Left lung (tissue), 10 donors: ENCODE results near the gene PIF1. TPM values are rescaled to one million over a fixed set of nuclear protein-coding genes. Genes with fewer than 3 reads are reported as not detected.

Source experiments
- ATAC-seq: fragments of 200-7000 bp; cut with Tn5 transposase; one replicate; pipeline ENCODE4 v1.9.1; 2020; ENCODE audit warnings: moderate library complexity
- DNase-seq, 4 donors: peaks; one replicate each; pipeline ENCODE4 v3.0.0-alpha.2; 2013 to 2020
- H3K27ac ChIP-seq, 2 donors: fragments of 200-600 bp; sonication (generic) in 1 of 2; one replicate each; pipeline versions ENCODE4 v1.5.0 to v1.8.0; 2020 to 2021
- H3K27me3 ChIP-seq, 2 donors: fragments of 200-600 bp; sonication (generic) in 1 of 2; one replicate each; pipeline versions ENCODE4 v1.5.0 to v1.8.0; 2020 to 2021
- H3K36me3 ChIP-seq, 2 donors: fragments of 200-600 bp; sonication (generic) in 1 of 2; one replicate each; pipeline versions ENCODE4 v1.5.0 to v1.8.0; 2020 to 2021
- H3K4me1 ChIP-seq, 2 donors: fragments of 200-600 bp; one replicate each; pipeline ENCODE4 v1.8.0; 2021
- H3K4me3 ChIP-seq, 2 donors: fragments of 200-600 bp; sonication (generic) in 1 of 2; one replicate each; pipeline versions ENCODE4 v1.5.0 to v1.8.0; 2020 to 2021; ENCODE audit warnings: mild to moderate bottlenecking in 1 of 2
- H3K9me3 ChIP-seq, 2 donors: fragments of 200-600 bp; sonication (generic) in 1 of 2; one replicate each; pipeline versions ENCODE4 v1.5.0 to v1.8.0; 2020 to 2021
- CTCF ChIP-seq, 2 donors: fragments of 200-600 bp; sonication (generic) in 1 of 2; IDR thresholded peaks; one replicate each; pipeline versions ENCODE4 v1.5.0 to v1.8.0; 2021; ENCODE audit warnings: antibody characterized with exemption in 2 of 2
- intact Hi-C, 2 donors: fragments of 100-400 bp; cut with DNase I; formaldehyde crosslinking; loops; one replicate each; pipeline versions ENCODE4 v1.11.2 to v1.14.2; 2022
- polyA plus RNA-seq, 6 donors: library from polyadenylated mRNA; unstranded; fragments of 120-200 nt; gene quantifications; one replicate each; pipeline ENCODE4 v1.2.1, GENCODE V29; 2013; ENCODE audit not compliant: insufficient read length in 6 of 6
- total RNA-seq, 2 donors: library from RNA; stranded (reverse); fragmentation: NEBNext Ultra II Directional; extraction: Animal tissue kit (Norgen Biotek cat#: 25700); gene quantifications; one replicate each; pipeline ENCODE4 v1.2.1, GENCODE V29; 2021
- donor health status: DM: no; HTN: yes; CAD: no.
- donor health status: DM: no; HTN: no; CAD: no.

The PIF1 gene
- total and polyA plus RNA-seq, 8 donors: 1.6 to 17.7 (median 10.8) TPM

GRCh38 chr15:64859226-64859625, 33.8 kb upstream of the PIF1 start:
- DNase-seq (no peak), ATAC-seq (no peak)
- no peak for TF ChIP-seq CTCF (IDR thresholded peaks at IDR 0.05)
- intact Hi-C loops: no loop called here
- H3K27ac ChIP-seq: peak overlapping the region in 1 of 2 donors; percentile 3
- no peaks in the 10 kb centered on the region for H3K27me3 ChIP-seq
- peaks cover 37 to 87% of the 10 kb centered on the region in 2 donors for H3K4me1 ChIP-seq
- H3K9me3 ChIP-seq: no peaks in the 10 kb centered on the region
- H3K36me3 ChIP-seq: peaks cover 0 to 95% of the 10 kb centered on the region in 2 donors
- no peak overlapping the region for H3K4me3 ChIP-seq

- H3K27me3 ChIP-seq: no peaks in the 10 kb centered on the region
- intact Hi-C loops: no loop called here
- H3K9me3 ChIP-seq: no peaks in the 10 kb centered on the region
- no peak for ATAC-seq
- no peak for DNase-seq
- H3K4me3 ChIP-seq: no peak overlapping the region
- no peak for TF ChIP-seq CTCF (IDR thresholded peaks at IDR 0.05)
- H3K36me3 ChIP-seq: peaks cover 0 to 97% of the 10 kb centered on the region in 2 donors
- H3K27ac ChIP-seq: peak overlapping the region; percentile 78 to 85
- H3K4me1 ChIP-seq: peaks cover 40 to 94% of the 10 kb centered on the region in 2 donors
Measured at GRCh38 chr15:64858021-64858575, 32.7 kb upstream of the PIF1 start.

- H3K27ac ChIP-seq: peak overlapping the region; percentile 78 to 85
- intact Hi-C loops: no loop called here
- H3K4me3 ChIP-seq: peak overlapping the region in 1 of 2 donors; percentile 13
- H3K27me3 ChIP-seq: no peaks in the 10 kb centered on the region
- H3K4me1 ChIP-seq: peaks cover 41 to 99% of the 10 kb centered on the region in 2 donors
- DNase-seq: no peak
- peaks cover 0 to 99% of the 10 kb centered on the region in 2 donors for H3K36me3 ChIP-seq
- peak; percentile 9 for ATAC-seq
- no peak for TF ChIP-seq CTCF (IDR thresholded peaks at IDR 0.05)
- H3K9me3 ChIP-seq: no peaks in the 10 kb centered on the region
Measured at GRCh38 chr15:64857421-64857820, 32.0 kb upstream of the PIF1 start.

- Histone ChIP-seq H3K4me3 (peak overlapping the region in 1 of 2 donors; percentile 13), H3K27me3 (no peaks in the 10 kb centered on the region), H3K36me3 (peaks cover 0 to 99% of the 10 kb centered on the region in 2 donors), H3K9me3 (no peaks in the 10 kb centered on the region), H3K4me1 (peaks cover 49 to 100% of the 10 kb centered on the region in 2 donors), H3K27ac (peak overlapping the region; percentile 78 to 85)
- ATAC-seq: peak; percentile 55
- TF ChIP-seq CTCF (IDR thresholded peaks at IDR 0.05): no peak
- peak in 1 of 4 donors; percentile 49 for DNase-seq
- intact Hi-C loops: no loop called here
Measured at GRCh38 chr15:64856429-64857145, 31.1 kb upstream of the PIF1 start.

GRCh38 chr15:64855205-64855975, 29.9 kb upstream of the PIF1 start:
- H3K27me3 ChIP-seq: no peaks in the 10 kb centered on the region
- intact Hi-C loops: no loop called here
- H3K4me3 ChIP-seq: no peak overlapping the region
- peaks cover 0 to 99% of the 10 kb centered on the region in 2 donors for H3K36me3 ChIP-seq
- H3K9me3 ChIP-seq: no peaks in the 10 kb centered on the region
- H3K27ac ChIP-seq: peak overlapping the region; percentile 78 to 85
- DNase-seq: no peak
- H3K4me1 ChIP-seq: peaks cover 58 to 100% of the 10 kb centered on the region in 2 donors
- no peak for TF ChIP-seq CTCF (IDR thresholded peaks at IDR 0.05)
- ATAC-seq: peak; percentile 6
